ENCODE measurements around the gene CD248.

DNA sequence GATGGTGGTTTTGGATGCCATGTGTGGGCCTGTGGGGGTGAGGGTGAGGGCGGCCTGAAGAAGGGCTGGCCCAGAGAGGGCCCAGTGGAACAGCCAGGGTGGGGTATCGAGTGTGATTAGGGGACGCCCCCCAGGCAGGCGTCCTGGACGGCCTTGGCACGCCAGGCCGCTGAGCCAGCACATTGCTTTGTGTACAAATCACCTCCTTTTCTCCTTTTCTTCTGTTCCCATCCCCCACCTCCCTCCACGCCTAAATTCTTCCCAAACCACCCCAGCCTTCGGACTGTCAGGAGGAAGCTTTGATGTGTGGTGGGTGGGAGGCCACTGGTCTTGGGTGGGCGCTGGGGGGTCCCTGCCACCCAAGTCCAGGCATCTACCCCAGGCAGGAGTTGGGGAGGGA, 7.8 kb upstream of the CD248 start:
- TF ChIP-seq POLR2A (IDR thresholded peaks at IDR 0.05) = no peak
- TF ChIP-seq, protein P1, sequence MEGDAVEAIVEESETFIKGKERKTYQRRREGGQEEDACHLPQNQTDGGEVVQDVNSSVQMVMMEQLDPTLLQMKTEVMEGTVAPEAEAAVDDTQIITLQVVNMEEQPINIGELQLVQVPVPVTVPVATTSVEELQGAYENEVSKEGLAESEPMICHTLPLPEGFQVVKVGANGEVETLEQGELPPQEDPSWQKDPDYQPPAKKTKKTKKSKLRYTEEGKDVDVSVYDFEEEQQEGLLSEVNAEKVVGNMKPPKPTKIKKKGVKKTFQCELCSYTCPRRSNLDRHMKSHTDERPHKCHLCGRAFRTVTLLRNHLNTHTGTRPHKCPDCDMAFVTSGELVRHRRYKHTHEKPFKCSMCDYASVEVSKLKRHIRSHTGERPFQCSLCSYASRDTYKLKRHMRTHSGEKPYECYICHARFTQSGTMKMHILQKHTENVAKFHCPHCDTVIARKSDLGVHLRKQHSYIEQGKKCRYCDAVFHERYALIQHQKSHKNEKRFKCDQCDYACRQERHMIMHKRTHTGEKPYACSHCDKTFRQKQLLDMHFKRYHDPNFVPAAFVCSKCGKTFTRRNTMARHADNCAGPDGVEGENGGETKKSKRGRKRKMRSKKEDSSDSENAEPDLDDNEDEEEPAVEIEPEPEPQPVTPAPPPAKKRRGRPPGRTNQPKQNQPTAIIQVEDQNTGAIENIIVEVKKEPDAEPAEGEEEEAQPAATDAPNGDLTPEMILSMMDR (IDR thresholded peaks at IDR 0.05) = no peak
